Left kidney (tissue), 2 donors: ENCODE measurements around the gene SLC16A5. TPM values are rescaled to one million over a fixed set of nuclear protein-coding genes. Genes with fewer than 3 reads are reported as not detected.
"Not testable (repeated sequence)": the region's sequence is repeated elsewhere in the genome, so short reads cannot be mapped to it uniquely, and the experiment has no call there.

Experiments
- DNase-seq: peaks from one replicate; pipeline ENCODE4 v3.0.0-alpha.2; 2013
- polyA plus RNA-seq: library from polyadenylated mRNA; unstranded; fragments of 120-200 nt; gene quantifications from one replicate; pipeline ENCODE4 v1.2.1, GENCODE V29; 2013; ENCODE audit not compliant: insufficient read length

SLC16A5 gene
- polyA plus RNA-seq, 1 donor, result 29.5 TPM

DNA sequence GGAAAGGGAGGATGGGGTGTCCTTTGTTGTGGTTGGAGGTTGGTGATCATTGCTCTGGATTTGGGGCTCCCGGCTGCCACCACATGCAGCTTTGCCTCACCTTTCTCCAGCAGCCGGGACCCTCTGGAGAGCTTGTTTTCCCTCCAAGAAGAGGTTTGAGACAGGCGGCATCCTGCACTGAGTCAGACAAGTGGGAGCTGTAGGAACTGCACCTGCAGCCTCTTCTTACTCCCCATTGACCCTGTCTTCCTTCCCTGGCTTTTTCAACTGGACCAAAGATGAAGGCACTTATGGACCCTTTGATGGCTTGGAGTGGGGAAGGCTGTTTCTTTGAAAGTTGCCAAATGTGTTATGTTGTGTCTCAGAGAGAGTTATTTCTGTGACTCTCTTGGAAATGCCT is 24.1 kb upstream of the SLC16A5 start:
- no peak for DNase-seq

DNA sequence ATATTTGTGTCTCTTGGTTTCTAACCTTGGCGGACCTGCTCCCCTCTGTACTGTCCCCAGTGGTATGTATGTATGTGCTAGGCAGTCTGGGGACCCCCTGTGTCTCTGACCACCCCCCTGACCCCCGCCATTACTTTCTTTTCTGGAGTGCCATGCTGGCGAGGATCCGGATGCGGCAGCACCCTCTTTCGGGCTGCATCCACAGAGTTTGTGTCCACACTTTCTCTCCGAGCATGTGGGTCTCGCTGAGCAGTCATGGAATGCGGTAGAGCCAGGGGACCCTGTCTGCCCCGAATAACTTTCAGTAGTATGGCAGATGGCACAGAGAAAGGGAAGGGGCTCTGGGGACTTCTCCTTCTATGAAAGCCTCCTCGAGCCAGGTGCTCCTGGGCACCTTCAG is 23.7 kb upstream of the SLC16A5 start:
- no peak for DNase-seq

DNA sequence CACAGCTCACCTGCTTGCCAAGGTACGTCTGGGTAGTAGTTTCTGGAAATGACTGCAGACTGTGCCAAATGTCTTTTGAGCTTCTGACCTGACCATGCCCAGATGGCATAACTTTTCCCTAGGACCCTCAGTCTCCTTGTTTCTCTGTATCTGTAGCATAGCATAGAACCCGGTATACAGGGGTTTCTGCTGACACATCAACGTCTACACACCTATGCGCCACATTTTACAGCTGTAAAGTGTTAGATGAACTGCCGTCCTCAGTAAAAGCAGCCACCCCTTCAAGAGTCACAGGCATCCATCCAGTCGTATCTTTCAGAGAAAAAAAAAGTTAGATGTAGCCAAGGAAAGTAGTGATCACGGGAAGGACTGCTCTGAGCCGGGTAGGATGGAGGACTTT is 23.3 kb upstream of the SLC16A5 start:
- DNase-seq, result no peak

DNA sequence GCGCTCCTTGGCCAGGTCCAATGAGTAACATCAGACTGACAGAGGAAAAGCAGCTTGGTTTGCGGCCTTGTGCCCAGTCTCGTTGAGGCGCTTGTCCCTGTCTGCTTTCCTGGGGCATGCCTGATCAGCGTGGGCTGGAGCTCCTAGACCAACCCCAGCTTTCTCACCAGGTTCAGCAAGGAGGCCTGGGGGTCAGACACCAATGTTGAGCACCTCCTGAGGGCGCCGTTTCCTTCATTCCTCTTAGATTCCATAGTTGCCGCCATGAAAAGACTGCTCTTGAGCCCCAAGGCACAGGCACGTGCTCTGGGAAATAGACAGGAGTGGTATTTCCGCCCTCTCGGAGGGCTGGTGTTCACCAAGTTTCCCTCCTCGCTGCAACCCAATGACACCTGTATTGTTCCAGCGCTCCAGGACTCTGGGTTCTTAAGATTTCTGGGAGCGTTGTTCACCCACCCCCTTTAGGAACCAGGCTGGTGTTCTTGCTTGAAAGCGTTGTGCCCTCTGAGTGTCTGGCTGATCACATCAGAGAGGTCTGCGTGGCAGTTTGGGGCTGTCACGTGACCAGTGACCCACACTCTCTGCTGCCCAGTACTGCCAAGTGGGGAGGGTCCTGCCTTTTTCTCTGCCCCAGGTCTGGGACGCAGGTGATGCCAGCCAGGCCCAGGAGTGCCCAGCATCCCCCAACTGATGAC is 22.7 kb upstream of the SLC16A5 start:
- no peak for DNase-seq

DNA sequence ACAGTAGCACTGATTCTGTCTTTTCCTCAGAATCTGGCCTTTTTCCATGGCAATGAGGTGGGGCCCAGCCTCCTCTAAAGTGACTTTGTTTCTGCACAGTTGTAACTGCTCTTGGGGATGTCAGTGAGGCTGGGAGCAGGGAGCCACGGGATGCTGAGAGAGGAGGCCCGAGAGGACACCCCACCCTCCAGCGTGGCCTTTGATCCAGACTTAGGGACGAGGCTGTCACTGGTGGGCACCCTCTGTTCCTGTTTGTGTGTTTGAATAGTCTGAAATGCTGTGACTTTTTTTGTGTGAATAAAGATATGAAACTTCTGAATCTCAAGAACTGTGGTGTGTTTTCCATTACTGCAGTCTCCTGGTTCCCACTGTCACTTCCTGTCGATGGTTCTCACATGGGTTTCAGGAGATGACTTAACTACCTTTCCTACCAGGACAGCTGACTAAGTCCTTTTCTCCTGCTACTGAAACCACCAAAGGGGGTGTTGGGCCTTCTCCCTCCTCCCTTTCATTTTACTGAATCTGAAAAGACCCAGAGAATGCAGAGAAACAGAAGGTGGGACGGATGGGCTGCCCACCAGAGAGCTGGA is 22.1 kb upstream of the SLC16A5 start:
- DNase-seq, result no peak

DNA sequence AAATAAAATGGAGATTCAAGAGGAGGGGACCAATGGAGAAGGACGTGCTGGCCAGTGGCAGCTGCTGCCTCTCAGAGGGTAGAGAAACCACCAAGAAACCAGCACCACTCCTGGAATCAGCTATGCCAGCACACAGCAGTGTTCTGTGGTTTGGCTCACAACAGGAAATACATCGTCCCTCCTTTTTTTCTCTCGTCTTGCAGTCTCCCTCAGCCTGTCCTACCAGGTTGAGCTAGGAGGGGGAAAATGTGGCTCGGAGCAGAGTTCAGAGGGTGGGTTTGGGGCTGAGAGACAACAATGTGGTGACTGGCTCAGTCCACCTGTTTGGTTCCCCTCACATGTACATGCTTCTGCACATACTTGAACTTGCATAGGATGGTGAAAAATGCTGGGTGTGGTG is 19.9 kb upstream of the SLC16A5 start:
- DNase-seq, result no peak

DNA sequence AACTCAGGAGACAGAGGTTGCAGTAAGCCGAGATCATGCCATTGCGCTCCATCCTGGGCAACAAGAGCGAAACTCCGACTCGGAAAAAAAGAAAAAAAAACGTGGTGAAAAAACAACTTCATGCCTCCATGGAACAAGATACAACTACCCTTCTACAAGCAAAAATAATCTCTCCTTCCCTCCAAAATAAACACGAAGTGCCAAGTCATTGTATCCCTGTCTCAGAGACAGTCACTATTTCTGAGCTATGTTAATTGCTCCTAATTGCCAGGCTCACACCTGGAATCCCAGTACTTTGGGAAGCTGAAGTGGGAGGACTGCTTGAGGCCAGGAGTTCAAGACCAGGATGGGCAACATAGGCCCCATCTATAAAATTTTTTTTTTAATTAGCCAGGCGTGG is 19.0 kb upstream of the SLC16A5 start:
- no peak for DNase-seq

DNA sequence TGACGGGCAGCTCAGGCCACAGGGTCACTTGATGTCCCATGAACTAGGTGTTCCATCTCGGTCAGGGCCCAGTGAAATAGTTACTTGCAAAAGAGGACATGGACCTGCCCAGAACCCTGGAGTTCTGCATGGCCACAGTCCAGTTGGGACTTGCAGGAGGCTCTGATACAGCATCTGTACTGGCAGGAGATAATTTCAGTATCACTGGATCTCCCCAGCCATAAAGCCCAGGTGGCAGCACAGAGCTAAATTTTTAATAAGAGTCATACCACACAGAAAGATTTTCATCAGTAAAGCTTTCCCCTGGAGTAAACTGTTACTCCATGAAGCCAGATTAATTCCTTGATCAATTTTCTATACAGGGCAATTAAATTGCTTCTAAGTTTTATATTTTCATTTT is 18.0 kb upstream of the SLC16A5 start:
- no peak for DNase-seq

DNA sequence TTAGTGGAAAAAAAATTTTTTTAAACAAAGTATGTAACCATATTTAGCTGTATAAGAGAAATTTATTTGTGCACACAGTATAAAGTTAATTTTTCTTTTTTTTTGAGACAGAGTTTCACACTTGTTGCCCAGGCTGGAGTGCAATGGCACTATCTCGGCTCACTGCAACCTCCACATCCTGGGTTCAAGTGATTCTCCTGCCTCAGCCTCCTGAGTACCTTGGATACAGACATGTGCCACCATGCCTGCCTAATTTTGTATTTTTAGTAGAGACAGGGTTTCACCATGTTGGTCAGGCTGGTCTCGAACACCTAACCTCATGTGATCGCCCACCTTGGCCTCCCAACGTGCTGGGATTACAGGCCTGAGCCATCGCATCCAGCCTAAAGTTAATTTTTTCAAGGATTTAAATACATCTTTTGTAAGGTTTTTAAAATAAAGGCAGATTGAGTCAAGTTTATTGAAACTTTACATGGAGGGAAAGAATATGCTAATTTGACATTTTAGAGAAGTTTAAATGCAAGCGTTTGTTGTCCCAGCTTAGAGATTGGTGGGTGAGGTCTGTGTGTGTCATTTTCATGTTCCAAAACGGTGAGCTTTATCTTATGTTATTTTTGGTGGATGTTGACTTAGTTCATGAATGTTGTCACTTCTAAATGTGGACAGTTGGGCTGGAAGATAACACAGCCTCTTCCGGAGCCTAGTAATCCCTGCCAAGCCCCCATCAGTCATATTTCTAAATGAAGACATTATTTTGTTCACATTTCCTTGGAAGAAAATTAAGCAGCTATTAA is 16.1 kb upstream of the SLC16A5 start:
- not testable (repeated sequence) for DNase-seq

DNA sequence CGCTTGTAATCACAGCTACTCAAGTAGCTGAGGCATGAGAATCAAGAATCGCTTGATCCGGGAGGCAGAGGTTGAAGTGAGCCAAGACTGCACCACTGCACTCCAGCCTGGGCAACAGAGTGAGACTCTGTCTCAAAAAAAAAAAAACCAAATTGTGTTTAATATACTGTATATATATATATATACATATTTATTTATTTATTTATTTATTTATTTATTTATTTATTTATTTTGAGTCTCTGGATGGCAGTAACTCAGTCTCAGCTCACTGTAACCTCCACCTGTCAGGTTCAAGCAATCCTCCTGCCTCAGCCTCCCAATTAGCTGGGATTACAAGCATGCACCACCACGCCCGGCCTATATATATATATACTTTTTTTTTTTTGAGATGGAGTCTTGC is 14.8 kb upstream of the SLC16A5 start:
- DNase-seq, result not testable (repeated sequence)

DNA sequence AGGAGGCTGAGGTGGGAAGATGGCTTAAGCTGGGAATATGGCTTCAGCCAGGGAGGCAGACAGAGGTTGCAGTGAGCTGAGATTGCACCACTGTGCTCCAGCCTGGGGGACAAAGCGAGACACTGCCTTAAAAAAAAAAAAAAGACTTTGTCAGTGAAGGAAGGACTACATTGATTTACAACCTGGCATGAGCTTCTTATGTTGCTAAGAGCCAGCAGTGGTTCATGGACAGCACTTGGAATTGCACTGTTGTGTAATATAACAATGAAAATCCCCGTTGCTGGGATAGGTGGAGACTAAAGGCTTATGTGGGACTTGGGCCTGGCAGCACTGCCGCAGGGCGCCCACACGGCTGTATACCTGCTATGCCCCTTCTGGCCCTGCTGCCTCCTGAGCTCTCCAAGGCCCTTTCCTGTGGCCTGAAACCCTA is 14.1 kb upstream of the SLC16A5 start:
- DNase-seq, result no peak

DNA sequence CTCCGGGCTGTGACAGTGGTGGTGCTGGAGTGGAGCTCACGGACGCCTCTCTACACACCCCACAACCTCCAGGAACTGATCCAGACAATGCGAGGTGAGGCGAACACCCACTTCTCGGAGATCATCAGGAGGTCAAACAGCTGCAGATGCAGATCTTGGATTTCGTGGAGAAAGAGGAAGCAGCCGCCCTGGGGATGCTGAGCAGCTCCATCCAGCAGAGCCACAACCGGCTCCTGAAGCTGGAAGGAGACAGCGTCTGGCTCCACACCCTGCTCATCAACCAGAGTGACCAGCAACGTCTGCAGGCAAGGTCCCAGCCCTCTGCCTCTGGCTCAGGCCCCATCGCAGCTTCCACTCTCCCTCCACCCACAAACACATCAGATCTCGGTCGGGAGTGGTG is 13.2 kb upstream of the SLC16A5 start:
- no peak for DNase-seq

DNA sequence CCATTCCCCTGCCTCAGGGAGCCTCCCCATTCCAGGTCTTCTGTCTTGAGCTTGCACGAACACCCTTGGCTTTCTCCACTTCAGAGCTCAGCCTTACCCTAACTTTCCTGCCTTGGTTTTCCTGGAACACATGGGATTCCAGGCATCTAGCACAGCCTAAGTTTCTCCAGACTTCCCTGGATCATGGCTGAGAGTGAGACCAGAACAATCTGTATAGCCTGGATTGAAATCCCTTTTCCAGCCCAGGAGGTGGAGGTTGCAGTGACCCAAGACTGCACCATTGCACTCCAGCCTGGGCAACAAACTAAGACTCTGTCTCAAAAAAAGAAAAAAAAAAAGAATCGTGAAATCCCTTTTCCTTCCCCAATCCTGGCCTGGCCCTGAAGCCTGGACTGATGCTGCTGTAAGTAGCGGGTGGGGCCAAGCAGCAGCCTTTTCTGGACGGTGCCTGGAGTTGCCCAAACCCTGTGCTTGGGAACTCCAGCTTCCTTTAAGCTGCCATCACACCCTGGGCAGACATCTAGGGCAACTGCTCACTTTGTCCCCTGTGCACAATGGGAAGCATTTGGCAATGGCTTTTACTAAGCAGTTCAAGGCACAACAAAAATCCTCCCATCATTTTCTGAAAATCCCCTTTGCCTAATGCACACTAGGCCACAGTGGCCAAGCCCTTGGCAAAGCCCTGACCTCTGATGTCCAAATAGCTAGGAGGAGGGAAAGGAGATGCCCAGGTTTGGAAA is 12.0 kb upstream of the SLC16A5 start:
- DNase-seq, result no peak

DNA sequence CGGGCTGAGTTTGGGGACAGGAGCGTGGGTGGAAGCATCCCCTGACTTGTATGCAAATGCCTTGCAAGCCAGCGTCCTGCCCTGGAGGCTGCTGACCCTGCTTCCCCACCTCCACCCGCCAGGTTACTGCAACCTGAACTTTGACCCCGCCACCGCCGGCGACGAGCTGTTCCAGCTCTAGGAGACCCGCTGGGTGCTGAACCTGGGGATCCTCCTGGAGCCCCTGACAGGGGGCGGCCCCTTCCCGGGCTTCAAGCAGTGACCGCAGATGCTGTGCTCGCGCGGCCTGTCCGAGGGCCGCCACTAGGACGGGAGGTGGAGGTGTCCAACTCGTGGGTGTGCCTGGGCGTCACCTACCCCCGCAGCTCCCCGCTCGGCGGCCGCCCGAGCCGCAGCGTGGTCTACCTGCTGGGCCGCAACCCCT is 10.7 kb upstream of the SLC16A5 start:
- no peak for DNase-seq

DNA sequence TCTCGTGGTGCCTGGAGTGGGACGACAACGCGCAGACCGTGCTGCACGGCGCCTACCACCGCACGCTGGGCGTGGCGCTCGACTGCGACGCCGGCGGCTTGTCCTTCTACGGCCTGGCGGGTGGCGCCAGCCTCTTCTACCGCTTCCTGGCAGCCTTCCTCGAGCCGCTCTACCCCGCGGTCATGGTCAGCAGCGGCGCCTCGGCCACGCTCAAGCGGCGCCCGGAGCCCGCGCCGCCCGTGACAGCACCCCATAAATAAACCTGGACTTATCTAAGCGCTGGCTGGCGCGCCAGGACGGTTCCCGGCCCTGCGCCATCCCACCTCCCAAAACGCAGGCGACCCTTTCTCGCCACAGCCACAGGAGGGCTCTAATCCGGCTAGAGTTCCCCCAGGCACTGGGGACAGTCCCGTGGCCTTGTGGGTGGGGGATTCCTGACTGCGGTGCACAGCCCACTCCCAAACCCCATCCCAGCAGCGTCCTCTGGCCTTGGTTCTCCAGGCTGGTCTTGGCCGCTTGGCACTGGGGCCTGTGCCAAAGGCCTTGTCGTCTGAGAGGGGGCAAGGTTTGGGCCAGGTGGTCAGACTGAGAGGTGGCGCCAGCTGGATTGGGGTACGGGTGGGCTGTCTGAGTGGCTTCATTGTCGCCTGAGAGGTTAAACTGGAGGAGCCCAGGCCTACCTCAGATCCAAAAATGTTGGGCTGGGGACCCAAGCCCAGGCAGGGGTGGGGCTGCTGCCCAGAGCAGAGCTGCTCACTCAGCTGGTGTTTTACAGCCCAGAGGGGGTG is 10.1 kb upstream of the SLC16A5 start:
- DNase-seq, result no peak

DNA sequence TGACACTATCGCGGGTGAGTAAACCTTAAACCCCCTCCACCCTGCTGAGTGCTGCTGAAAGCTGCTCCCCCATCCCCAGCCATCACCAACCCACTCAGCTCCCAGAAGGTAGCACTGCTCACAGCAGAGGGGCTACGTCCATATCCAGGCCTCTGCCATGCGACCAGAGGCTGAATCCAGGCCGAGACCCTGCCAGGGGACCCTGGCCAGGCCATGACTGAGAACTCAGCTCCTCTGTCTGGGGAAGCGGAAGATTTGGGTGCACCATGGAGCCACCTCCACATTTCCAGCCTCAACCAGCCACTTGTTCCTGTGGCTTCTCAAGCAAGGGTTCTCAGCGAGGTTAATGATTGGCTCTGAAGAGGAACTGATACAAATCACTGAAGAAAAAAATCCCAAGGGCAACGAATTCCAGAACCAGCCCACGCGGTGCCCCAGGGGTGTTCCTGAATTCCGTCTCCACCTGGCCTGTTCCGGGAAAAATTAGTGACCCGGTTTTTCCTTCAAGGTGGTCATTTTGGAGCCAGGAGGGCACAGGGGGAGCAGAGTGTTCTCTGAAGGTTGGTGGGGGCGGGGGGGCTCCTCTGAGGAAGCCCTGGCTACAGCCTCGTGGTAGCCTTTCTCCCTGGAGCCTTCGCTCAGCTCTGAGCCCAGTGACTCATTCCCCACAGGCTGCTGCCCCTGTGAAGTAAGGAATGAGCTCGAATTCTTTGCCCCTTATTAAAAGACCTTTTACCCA is 9.3 kb upstream of the SLC16A5 start:
- no peak for DNase-seq

DNA sequence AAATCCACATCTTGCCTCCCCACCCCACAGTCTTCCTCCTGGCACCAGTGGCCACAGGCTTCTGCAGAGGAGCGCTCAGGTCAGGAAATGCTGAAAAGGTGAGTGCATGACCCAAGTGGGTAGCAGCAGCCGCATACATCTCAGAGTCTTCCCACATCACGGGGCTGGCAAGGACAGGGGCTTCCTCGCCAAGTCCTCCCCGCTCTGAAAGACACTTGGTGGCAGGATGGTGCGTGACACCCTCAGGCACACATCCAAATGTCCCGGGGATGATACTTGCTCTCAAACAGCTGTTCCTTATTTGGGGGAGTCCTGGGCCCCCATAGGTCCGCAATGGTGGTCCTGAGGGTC is 8.8 kb upstream of the SLC16A5 start:
- DNase-seq, result no peak

DNA sequence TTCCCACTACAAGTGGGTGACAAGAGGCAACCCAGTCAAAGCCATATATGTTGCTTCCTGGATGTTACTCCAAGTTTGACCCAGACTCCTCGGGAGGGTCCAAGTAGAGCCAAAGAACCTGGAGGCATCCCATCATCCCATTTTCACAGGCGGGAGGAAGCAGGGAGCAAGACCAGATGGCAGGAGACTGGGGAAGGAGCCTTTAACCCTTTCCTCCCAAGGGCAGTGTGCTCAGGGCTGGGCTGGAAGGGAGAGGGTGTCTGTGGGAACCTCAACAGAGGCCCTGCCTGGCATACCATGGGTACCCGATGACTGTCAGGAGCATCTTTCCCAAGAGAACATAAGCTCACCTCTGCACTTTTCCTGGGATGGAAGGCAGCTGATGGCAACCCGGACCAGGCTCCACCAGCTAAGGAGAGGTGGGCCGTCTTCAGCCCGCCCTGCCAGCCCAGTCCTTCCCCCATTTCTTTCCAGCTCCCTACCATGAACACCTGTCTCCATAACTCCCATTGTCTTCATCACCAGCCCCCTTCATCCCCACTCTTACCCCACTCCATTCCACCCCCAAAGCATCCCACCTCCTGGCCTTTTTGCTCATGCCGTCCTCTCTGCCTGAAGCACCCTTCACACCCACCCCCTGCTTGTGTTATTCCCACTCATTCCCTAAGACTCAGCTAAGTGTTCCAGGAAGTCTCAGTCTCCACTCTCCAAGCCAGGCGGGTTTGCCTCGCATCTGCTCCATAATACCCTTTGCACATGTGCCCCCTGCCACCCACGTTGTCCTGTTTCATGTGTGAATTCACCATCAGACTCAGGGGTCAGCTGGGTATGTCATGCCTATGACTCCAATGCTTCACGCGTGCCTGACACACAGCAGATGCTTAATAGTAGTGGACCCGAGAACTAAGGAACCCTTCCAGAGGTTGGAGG is 5.9 kb upstream of the SLC16A5 start:
- no peak for DNase-seq

DNA sequence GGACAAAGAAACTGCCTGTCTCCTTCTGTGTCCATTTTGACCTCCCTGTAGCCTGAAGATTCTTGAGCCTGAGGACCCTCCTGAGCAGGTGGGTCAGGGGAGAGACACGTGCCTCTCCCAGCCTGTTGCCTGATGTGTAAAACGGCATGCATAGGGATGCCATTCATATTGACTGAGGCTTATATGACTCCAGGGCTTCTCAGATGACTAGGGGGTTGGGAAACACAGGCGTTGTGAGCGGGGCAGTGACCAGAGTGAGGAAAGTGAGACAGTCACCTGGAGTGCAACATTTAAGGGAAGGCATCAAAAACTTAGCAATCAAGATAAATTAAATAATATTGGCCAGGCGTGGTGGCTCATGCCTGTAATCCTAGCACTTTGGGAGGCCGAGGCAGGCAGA is 5.1 kb upstream of the SLC16A5 start:
- no peak for DNase-seq

DNA sequence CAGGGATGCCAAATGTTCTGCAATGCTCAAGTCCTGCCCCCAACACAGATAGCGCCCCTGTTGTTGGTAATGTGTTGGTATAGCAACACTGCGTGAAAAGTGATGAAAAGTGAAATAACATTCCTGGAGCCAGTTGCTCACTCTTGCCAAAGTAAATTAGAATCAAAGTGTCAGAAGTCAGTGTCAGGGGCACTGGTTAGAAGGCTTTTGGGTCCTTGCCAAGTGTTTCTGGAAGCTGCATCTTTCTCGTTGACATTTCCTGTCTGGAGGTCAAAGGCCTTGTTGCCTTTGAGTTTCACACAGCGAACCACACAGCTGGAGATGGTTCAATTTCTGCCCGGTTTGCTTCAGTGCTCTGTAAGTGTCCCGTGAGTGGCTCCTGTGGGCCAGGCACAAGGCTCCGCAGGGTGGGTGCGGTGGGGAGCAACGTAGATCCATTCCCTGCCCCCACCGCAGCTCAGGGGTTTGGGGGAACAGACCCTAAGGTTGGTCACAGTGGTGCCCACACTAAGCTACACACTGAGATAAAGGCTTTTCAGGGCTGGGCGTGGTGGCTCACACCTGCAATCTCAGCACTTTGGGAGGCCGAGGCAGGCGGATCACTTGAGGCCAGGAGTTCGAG is 3.6 kb upstream of the SLC16A5 start:
- no peak for DNase-seq
